Subcutaneous abdominal adipose tissue (tissue), 5 donors: ENCODE results near the gene ERC1.

Experiments used
- H3K27ac ChIP-seq: one replicate; pipeline ENCODE4 v1.7.0; 2013; ENCODE audit warnings: low read depth, mild to moderate bottlenecking, inconsistent platforms, low read length, moderate library complexity
- H3K27me3 ChIP-seq, 5 donors: one replicate each; pipeline ENCODE4 v1.7.0; 2013; ENCODE audit warnings: low read length in 5 of 5, inconsistent platforms in 1 of 5; ENCODE audit not compliant: control insufficient read depth in 5 of 5, insufficient read depth in 4 of 5
- H3K36me3 ChIP-seq, 5 donors: one replicate each; pipeline ENCODE4 v1.7.0; 2013; ENCODE audit warnings: low read length in 5 of 5; ENCODE audit not compliant: control insufficient read depth in 5 of 5, insufficient read depth in 5 of 5
- H3K4me1 ChIP-seq, 5 donors: one replicate each; pipeline ENCODE4 v1.7.0; 2013; ENCODE audit warnings: low read length in 5 of 5, mild to moderate bottlenecking in 3 of 5, moderate library complexity in 1 of 5; ENCODE audit not compliant: control insufficient read depth in 5 of 5, insufficient read depth in 5 of 5
- H3K4me3 ChIP-seq, 5 donors: one replicate each; pipeline ENCODE4 v1.7.0; 2013; ENCODE audit warnings: low read length in 5 of 5, low read depth in 1 of 5
- H3K9ac ChIP-seq, 5 donors: one replicate each; pipeline ENCODE4 v1.7.0; 2013; ENCODE audit warnings: low read length in 5 of 5, mild to moderate bottlenecking in 4 of 5, moderate library complexity in 3 of 5
- H3K9me3 ChIP-seq, 5 donors: one replicate each; pipeline ENCODE4 v1.7.0; 2013; ENCODE audit warnings: low read length in 5 of 5; ENCODE audit not compliant: control insufficient read depth in 5 of 5
- donor health status: healthy.
- donor health status: healthy.
- donor health status: healthy.
- donor health status: healthy.
- donor health status: healthy.

The ERC1 gene

GRCh38 chr12:1256991-1257390 is 266.0 kb downstream of the ERC1 start:
- H3K4me1 ChIP-seq, result no peaks in the 10 kb centered on the region
- peaks cover 4 to 17% (median 5%) of the 10 kb centered on the region in 5 donors for H3K36me3 ChIP-seq
- no peak overlapping the region for H3K27ac ChIP-seq
- no peaks in the 10 kb centered on the region for H3K9me3 ChIP-seq
- no peak overlapping the region for H3K4me3 ChIP-seq
- H3K9ac ChIP-seq, result no peak overlapping the region
- H3K27me3 ChIP-seq, result no peaks in the 10 kb centered on the region

GRCh38 chr12:1262011-1262410 is 271.0 kb downstream of the ERC1 start:
- H3K27ac ChIP-seq, result no peak overlapping the region
- H3K9ac ChIP-seq, result no peak overlapping the region
- no peaks in the 10 kb centered on the region for H3K9me3 ChIP-seq
- no peak overlapping the region for H3K4me3 ChIP-seq
- H3K4me1 ChIP-seq, result no peaks in the 10 kb centered on the region
- H3K36me3 ChIP-seq, result peaks cover 13 to 41% (median 20%) of the 10 kb centered on the region in 5 donors
- H3K27me3 ChIP-seq, result no peaks in the 10 kb centered on the region

GRCh38 chr12:1267243-1267642 is 276.2 kb downstream of the ERC1 start:
- no peak overlapping the region for H3K27ac ChIP-seq
- H3K36me3 ChIP-seq, result peaks cover 11 to 31% (median 19%) of the 10 kb centered on the region in 5 donors
- no peaks in the 10 kb centered on the region for H3K27me3 ChIP-seq
- no peaks in the 10 kb centered on the region for H3K9me3 ChIP-seq
- no peak overlapping the region for H3K9ac ChIP-seq
- no peak overlapping the region for H3K4me3 ChIP-seq
- no peaks in the 10 kb centered on the region for H3K4me1 ChIP-seq

- Histone ChIP-seq H3K4me1 (no peaks in the 10 kb centered on the region), H3K9ac (no peak overlapping the region), H3K36me3 (peaks cover 0 to 9% (median 2%) of the 10 kb centered on the region in 5 donors), H3K27ac (no peak overlapping the region), H3K27me3 (no peaks in the 10 kb centered on the region), H3K4me3 (no peak overlapping the region), H3K9me3 (no peaks in the 10 kb centered on the region)
These were observed 281.1 kb downstream of the ERC1 start for GRCh38 chr12:1272142-1272541.

GRCh38 chr12:1273051-1273450 is 282.0 kb downstream of the ERC1 start:
- H3K27ac ChIP-seq, result no peak overlapping the region
- H3K9me3 ChIP-seq, result no peaks in the 10 kb centered on the region
- peaks cover 0 to 9% (median 2%) of the 10 kb centered on the region in 5 donors for H3K36me3 ChIP-seq
- H3K27me3 ChIP-seq, result no peaks in the 10 kb centered on the region
- H3K9ac ChIP-seq, result no peak overlapping the region
- no peak overlapping the region for H3K4me3 ChIP-seq
- no peaks in the 10 kb centered on the region for H3K4me1 ChIP-seq

GRCh38 chr12:1277905-1278304 is 286.9 kb downstream of the ERC1 start:
- Histone ChIP-seq H3K9ac (no peak overlapping the region), H3K27ac (no peak overlapping the region), H3K4me3 (no peak overlapping the region), H3K9me3 (no peaks in the 10 kb centered on the region), H3K27me3 (no peaks in the 10 kb centered on the region), H3K4me1 (peaks cover 0 to 12% (median 1%) of the 10 kb centered on the region in 5 donors), H3K36me3 (no peaks in the 10 kb centered on the region)

GRCh38 chr12:1279050-1279449 is 288.0 kb downstream of the ERC1 start:
- Histone ChIP-seq H3K27ac (no peak overlapping the region), H3K36me3 (no peaks in the 10 kb centered on the region), H3K9ac (no peak overlapping the region), H3K9me3 (no peaks in the 10 kb centered on the region), H3K27me3 (no peaks in the 10 kb centered on the region), H3K4me1 (peaks cover 0 to 20% (median 3%) of the 10 kb centered on the region in 5 donors), H3K4me3 (no peak overlapping the region)

- H3K9ac ChIP-seq, result no peak overlapping the region
- H3K27me3 ChIP-seq, result no peaks in the 10 kb centered on the region
- no peaks in the 10 kb centered on the region for H3K9me3 ChIP-seq
- H3K27ac ChIP-seq, result no peak overlapping the region
- peaks cover 0 to 20% (median 3%) of the 10 kb centered on the region in 5 donors for H3K4me1 ChIP-seq
- H3K36me3 ChIP-seq, result no peaks in the 10 kb centered on the region
- H3K4me3 ChIP-seq, result no peak overlapping the region
These were observed 289.0 kb downstream of the ERC1 start for GRCh38 chr12:1280059-1280458.

- Histone ChIP-seq H3K36me3 (no peaks in the 10 kb centered on the region), H3K4me3 (no peak overlapping the region), H3K27ac (no peak overlapping the region), H3K9ac (no peak overlapping the region), H3K4me1 (peaks cover 0 to 20% (median 3%) of the 10 kb centered on the region in 5 donors), H3K27me3 (no peaks in the 10 kb centered on the region), H3K9me3 (no peaks in the 10 kb centered on the region)
These were observed 290.8 kb downstream of the ERC1 start for GRCh38 chr12:1281683-1282366.

- peak overlapping the region in 1 of 5 donors; percentile 11 for H3K4me3 ChIP-seq
- H3K9me3 ChIP-seq, result no peaks in the 10 kb centered on the region
- H3K27me3 ChIP-seq, result no peaks in the 10 kb centered on the region
- peaks cover 0 to 20% (median 3%) of the 10 kb centered on the region in 5 donors for H3K4me1 ChIP-seq
- H3K27ac ChIP-seq, result peak overlapping the region; percentile 14
- no peaks in the 10 kb centered on the region for H3K36me3 ChIP-seq
- peak overlapping the region in 1 of 5 donors; percentile 22 for H3K9ac ChIP-seq
These were observed 291.8 kb downstream of the ERC1 start for GRCh38 chr12:1282670-1283315.
